Activated naive CD4-positive, alpha-beta T cell treated with anti-CD3 and anti-CD28 coated beads, Interleukin-2, amount 50 U/mL, for 16 hours (primary cell): ENCODE measurements around the gene FAM89A.
"Not testable (repeated sequence)": the region's sequence is repeated elsewhere in the genome, so short reads cannot be mapped to it uniquely, and the experiment has no call there.

ENCODE experiments used
- DNase-seq: peaks from one replicate; pipeline ENCODE4 v3.0.0-alpha.2; 2020

The FAM89A gene

GRCh38 chr1:231053493-231054162, 13.6 kb upstream of the FAM89A start:
- no peak for DNase-seq

DNA sequence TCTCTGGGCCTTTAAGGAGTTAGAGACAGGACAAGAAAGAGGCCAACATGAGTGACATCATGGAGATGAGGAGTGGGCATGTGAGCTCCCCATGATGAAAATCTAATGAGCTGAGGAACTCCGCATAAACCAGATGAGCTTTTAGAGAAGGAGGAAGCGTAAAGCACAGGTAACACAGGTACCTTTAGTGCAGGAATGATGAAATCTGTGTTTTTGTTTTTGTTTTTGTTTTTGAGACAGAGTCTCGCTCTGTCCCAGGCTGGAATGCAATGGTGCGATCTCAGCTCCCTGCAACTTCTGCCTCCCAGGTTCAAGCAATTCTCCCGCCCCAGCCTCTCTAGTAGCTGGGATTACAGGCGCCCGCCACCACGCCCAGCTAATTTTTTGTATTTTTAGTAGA, 12.7 kb upstream of the FAM89A start:
- DNase-seq, result no peak

- DNase-seq, result not testable (repeated sequence)
These were observed 10.9 kb upstream of the FAM89A start for GRCh38 chr1:231050932-231051331.

- no peak for DNase-seq
These were observed 10.3 kb upstream of the FAM89A start for GRCh38 chr1:231050395-231050794.

GRCh38 chr1:231049121-231049979, 9.3 kb upstream of the FAM89A start:
- no peak for DNase-seq

- not testable (repeated sequence) for DNase-seq
These were observed 8.4 kb upstream of the FAM89A start for GRCh38 chr1:231048419-231048818.

- DNase-seq, result not testable (repeated sequence)
These were observed 7.5 kb upstream of the FAM89A start for GRCh38 chr1:231047529-231047928.

DNA sequence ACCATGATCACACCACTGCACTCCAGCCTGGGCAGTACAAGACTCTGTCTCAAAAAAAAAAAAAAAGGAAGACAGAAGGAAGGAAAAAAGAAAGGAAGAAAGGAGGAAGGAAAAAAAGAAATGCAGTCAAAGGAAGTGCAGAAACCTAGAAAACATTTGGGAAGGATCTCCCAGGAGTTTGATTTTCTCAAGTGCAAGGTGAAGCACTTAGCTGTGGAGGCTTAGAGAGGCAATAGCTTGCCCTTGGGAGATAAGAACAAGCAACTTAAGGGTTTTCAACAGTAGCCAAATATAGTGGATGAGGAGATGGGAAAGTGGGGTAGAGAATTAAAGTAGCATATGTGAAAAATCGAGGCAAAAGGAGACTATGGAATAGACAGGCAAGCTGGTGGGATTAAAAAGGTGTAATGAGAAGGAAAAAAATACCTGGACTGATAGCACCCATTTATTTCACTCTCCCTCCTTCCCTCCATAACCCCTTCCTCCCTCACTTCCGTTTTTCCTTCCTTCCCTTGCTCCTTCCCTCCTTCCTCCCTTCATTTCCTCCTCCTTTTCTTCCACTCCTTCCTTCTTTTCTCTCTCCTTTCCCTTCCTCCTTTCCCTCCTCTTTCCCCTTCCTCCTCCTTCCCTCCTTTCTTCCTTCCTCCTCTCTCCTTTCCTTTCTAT, 6.8 kb upstream of the FAM89A start:
- DNase-seq, result no peak

- not testable (repeated sequence) for DNase-seq
These were observed 6.1 kb upstream of the FAM89A start for GRCh38 chr1:231045921-231046729.

- DNase-seq, result no peak
These were observed 5.2 kb upstream of the FAM89A start for GRCh38 chr1:231045286-231045685.

- no peak for DNase-seq
These were observed 4.5 kb upstream of the FAM89A start for GRCh38 chr1:231044588-231044987.

- DNase-seq, result no peak
These were observed 1.7 kb upstream of the FAM89A start for GRCh38 chr1:231041719-231042261.

DNA sequence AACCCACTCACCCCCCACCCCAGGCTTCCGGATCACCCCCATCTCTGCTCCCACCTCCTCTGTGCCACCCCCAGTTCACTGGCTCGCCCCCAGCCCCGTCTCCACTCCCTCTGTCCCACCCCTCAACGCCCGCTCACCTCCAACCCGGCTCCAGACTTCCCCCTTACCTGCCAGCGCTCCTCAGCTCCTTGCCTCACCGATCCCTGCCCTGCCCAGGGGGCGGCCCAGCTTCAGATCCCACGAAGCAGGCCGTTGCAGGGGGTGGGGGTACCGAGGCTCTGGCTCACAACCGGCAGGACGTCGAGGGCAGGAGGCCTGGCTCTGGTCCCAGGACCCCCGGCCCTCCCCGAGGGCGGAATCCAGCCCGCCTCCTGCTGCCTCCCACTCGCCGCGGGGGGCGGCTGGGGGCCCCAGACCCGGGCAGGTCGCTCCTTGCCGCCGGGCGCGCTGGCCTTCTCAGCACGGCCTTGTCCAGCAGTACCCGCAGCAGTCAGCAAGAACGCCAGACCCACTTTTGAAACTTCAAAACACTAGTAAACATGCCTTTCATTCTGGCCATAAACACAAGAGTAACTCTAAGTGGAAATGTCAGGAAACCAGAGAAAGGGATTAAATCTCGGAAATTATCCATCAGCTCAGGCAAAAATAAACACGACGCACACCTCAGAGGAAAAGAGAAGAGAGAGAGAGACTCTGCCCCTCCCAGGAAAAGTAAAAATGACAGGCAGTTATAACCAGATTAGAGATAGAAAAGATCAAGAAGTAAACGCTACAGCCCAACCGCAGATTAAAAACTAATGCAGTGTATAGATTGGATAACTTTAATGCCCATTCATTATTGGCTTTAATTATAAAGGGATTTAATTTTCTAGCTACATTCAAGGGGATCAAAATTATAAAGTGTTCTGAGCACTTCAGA, 1.0 kb upstream of the FAM89A start:
- DNase-seq, result no peak

GRCh38 chr1:231039161-231040018, 664 bp downstream of the FAM89A start:
- peak; percentile 54 for DNase-seq

- DNase-seq, result no peak
These were observed 2.2 kb downstream of the FAM89A start for GRCh38 chr1:231037585-231038517.

- DNase-seq, result no peak
These were observed 3.6 kb downstream of the FAM89A start for GRCh38 chr1:231036416-231036815.

DNA sequence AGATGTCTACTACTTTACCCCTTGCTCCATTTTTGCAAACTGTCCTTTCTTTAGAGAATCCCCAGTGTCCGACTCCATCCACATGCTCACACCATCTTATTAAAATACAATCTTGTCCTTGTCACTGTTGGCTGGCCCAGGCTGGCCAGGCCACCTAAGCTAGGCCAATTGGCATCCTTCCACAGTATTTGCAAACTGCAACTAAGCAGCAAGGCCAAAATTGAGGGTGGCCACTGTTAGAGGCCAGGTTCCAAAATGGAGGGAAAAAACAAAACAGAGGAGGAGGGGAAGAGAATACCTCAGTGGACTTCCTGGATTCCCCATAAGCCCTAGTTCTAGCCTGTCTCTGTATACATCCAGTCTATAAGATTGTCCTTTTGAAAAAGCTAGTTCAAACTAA, 4.3 kb downstream of the FAM89A start:
- no peak for DNase-seq

DNA sequence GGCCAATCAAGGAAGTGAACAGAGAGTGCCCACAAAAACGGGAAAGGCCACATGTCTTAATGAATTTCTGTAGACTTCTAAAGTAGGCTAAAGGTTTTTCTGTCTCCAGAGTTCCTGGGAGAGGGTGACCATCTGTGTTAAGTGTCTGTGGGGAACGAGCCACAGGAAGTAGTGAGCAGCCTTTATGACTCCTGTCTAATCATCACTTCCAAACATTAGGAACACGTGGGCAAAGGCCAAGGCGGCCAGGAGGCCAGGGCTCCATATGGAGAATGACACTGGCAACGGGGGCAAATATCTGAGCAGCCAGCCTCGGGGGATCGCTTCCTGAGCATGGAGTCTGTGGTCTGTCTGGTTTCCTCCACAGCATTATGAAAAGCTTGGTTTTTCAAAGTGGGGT, 7.1 kb downstream of the FAM89A start:
- no peak for DNase-seq

- no peak for DNase-seq
These were observed 10.2 kb downstream of the FAM89A start for GRCh38 chr1:231029841-231030240.
